GM19468 (cell line): ENCODE data around the gene NR3C2.

Experiments used
- ATAC-seq: cut with Tn5 transposase; IDR thresholded peaks from one replicate; pipeline ENCODE4 v1.9.1; 2021; ENCODE audit warnings: mild to moderate bottlenecking, moderate library complexity, moderate number of reproducible peaks; ENCODE audit not compliant: unreplicated experiment; ENCODE audit errors: extremely low read depth

NR3C2 gene

GRCh38 chr4:148375584-148375983 is 66.6 kb downstream of the NR3C2 start:
- no peak for ATAC-seq

DNA sequence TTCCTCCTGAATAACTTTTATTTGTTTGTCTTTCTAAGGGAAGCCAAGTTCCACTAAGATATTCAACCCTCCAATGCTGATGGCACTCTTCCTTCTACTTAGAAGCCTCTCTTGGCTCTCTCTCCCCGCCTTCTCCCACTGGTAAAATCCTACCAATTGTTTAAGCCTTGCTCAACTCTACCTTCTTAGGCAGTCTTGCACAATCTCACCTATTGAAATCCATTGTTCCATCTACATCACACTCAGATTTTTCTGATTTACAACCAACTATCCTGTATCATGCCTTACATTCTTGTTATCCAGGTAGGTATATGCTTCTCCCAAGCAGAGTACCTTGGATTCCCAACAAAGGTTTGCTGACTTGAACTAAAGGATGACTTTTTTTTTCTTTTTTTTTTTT is 69.1 kb downstream of the NR3C2 start:
- ATAC-seq, result no peak

- no peak for ATAC-seq
Observed at GRCh38 chr4:148369919-148370318, 72.3 kb downstream of the NR3C2 start.

- no peak for ATAC-seq
Observed at GRCh38 chr4:148367756-148368155, 74.5 kb downstream of the NR3C2 start.

DNA sequence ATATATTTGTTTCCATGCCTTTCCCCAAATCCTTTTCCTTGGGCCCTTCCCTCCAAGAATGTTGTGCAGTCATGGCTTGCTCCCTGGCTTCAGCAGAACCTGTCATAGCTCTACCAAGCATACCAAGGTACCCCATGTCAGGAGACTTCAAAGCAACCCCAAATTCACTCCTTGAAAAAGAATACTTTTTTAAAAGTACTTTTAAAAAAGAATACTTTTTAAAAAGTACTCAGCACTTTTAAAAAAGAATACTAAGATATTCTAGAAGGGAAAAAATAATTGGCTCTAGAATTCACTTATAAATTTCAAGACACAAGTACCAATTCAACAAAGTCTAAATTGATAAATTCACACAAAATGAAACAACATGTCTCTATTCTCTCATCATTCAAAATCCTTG is 76.0 kb downstream of the NR3C2 start:
- no peak for ATAC-seq

- ATAC-seq, result no peak
Observed at GRCh38 chr4:148364525-148364924, 77.7 kb downstream of the NR3C2 start.

DNA sequence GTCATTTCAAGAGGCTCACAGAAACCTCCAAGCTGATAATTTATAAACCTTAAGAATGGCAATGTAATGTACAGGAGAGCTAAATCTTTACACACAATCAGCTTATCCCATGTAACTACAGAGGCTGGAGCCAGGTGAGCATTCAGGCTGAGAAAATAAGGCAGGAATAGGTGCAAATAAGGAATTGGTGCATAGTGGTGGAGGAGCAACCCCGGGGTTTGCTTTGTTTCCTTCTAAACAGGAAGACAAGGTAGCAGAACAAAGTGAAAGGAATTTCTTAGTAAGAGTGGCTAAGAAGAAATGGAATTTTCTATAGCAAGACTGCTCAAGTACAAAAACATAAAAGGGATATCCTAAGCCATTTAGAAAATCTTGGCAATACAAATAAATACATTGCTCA is 82.4 kb downstream of the NR3C2 start:
- ATAC-seq, result no peak

GRCh38 chr4:148355442-148356123 is 86.6 kb downstream of the NR3C2 start:
- ATAC-seq, result no peak

DNA sequence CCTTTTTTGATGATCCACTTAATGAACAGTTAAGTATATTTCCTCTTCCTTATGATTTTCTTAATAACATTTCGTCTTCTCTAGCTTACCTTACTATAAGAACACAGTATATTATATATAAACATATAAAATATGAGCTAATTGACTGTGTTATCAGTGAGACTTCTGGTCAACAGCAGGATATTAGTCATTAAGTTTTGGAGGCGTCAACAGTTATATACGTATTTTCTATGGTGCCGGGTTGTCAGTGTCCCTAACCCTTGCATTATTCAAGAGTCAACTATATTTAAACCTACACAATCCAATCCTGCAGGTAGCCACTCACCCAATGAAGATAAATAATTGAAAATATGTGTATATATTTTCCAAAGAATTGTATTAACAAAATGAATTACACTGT is 88.0 kb downstream of the NR3C2 start:
- no peak for ATAC-seq

DNA sequence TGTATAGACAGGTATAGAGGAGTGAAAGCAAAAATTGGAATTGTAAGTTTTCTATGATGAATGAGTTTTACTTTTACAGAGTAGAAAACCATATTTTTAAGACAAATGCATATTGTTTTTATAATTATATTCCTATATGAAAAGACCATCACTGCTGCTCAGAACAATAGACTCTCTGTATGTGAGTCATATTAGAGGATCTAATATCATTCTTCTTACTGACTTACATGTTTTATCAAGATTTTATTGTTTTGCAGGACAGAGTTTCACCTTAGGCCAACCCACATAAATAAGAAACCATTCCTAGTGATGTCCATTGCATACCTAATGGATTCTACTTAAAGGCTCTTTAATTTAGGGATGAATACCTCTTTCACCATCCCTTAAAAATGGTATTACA is 88.6 kb downstream of the NR3C2 start:
- ATAC-seq, result no peak

GRCh38 chr4:148349153-148349552 is 93.1 kb downstream of the NR3C2 start:
- no peak for ATAC-seq

DNA sequence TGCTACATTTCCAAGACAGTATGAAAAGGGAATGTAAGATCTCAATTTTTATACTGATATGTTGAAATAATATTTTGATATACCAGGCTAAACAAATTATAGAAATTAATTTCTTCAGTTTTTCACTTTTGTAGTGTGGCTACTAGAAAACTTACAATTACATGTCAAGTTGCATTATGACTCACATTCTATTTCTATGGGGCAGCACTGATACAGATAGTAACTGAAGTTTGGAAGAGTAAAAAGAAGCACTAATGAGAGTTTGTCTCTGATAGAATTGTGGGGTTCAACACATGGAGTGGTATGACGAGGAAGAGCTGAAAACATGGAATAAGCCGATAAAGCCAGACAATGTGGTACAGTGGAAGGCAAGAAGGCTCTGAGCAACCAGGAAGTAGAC is 95.6 kb downstream of the NR3C2 start:
- ATAC-seq, result no peak

DNA sequence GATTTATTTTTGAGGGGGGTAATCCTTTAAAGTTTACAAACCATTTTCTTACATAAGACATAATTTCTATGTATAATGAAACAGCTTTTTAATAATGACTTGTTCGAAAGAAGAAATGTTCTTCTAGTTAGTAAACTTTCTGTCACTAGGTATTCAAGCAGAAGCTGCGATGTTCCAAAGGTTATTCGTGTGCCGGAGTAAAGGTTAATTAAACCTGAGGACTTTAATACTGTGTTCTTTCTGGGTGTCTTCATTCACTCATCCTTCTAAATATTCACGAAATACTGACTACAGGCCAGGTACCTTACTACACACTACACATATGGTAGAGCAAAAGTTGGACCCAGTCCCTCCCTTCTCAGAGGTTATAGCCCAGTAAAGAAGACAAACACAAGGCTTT is 96.7 kb downstream of the NR3C2 start:
- ATAC-seq, result no peak

DNA sequence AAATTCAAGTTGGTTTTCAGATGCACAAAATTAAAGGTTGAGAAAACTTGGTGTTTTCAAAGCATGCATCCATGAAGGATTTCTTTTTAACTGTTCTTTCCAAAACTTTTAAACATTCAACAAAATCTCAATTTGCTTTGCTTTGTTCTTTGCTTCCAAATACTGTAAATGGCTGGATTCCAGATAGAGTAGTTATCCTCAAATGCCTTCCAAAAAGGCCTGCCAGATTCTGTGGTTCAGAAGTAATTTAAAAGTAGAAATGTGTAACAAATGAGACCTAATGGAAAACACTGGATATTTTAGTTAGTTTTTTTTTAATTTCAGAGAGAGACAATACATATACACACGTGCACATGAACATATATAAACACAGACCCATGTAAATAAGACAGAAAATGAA is 97.3 kb downstream of the NR3C2 start:
- ATAC-seq, result no peak

DNA sequence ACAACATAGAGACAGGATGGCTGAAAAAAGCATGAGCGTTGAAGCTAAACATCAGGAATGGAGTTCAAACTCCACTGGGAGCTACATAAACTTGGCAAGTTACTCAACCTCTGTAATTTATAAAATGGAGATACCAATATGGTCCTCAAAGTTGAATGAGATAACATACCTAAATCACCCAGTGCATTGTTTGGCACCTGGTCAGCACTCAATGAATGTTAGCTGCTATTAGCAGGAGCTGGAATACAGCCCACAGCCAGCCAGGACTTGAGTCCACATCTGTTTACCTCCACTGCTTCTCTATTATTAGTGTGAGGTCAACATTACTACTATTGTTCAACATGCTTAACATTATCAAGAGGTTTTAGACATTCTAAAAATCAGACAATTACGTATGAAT is 97.9 kb downstream of the NR3C2 start:
- no peak for ATAC-seq

- ATAC-seq, result no peak
Observed at GRCh38 chr4:148341980-148342800, 100.0 kb downstream of the NR3C2 start.

- no peak for ATAC-seq
Observed at GRCh38 chr4:148335133-148335532, 107.1 kb downstream of the NR3C2 start.

DNA sequence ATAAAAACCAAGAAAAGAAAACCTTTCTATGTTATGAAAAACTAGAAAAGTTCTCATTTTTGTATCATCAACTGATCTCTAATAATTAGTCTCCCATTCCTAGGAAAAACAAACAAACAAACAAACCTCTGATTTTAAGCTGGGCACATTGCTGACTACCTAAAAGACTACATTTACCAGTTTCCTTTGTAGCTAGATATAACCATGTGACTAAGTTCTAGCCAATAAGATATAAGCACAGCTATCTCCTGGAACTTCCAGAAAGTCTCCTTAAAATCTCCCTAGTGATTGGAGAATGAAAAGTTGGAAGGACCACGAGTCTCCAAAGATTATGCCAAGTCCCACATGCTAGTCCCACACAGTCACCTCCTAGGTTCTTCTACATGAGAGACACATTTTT is 108.9 kb downstream of the NR3C2 start:
- no peak for ATAC-seq

- ATAC-seq, result no peak
Observed at GRCh38 chr4:148332486-148332885, 109.7 kb downstream of the NR3C2 start.

- no peak for ATAC-seq
Observed at GRCh38 chr4:148330724-148331123, 111.5 kb downstream of the NR3C2 start.

GRCh38 chr4:148330161-148330560 is 112.1 kb downstream of the NR3C2 start:
- no peak for ATAC-seq

GRCh38 chr4:148329751-148330150 is 112.5 kb downstream of the NR3C2 start:
- ATAC-seq, result no peak
